ENCODE measurements around the gene GLDC.
"Not testable (repeated sequence)": the region's sequence is repeated elsewhere in the genome, so short reads cannot be mapped to it uniquely, and the experiment has no call there.

Gene GLDC

GRCh38 chr9:6564360-6564759 lies 81.2 kb downstream of the GLDC start:
- no peak for DNase-seq

DNA sequence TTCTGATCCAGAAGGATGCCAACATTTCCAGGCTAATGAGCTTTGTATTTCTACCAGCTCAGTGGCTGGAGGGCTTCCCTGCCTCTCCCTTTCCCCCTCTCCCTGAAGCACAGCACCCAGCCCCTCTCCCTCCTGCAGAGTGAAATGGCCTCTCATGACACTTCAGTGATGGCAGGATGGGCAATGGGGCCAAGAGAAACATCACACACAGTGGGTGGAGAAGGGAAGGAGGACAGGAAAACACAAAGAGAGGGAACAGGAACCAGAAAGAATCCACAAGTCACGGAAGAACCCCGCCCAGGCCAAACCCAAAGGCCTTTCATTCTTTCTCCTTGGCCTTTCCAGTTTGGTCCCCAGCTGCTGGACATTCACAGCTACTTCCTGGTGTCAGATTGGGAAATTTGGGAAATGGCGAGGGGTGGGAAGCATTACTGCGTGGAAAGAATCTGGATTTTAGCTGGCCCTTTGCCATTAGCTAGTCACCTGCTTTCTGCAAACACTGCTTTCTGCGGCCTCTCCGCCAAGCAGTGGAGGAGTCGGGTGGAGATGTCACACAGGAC lies 82.6 kb downstream of the GLDC start:
- DNase-seq: no peak

DNA sequence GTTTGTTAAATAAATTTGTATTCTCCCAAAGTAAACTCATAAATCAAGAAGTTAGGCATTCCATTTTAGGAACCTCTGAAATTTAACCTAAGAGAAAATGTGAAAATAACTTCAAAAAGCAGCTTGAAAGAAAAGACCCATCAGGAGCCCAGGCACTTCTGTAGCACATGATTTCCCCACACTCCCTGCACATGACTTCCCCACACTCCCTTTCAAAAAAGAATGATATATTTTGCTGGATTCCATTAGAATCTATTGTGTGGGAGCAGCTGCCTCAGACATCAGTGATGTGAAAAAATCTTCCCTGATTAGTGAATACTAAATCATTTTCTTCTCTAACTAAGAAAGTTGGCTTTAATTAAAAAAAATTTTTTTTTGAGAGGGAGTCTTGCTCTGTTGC lies 83.3 kb downstream of the GLDC start:
- no peak for DNase-seq

GRCh38 chr9:6557883-6558616 lies 87.5 kb downstream of the GLDC start:
- no peak for DNase-seq

- DNase-seq: no peak
These were observed 91.7 kb downstream of the GLDC start for GRCh38 chr9:6553866-6554265.

- DNase-seq: no peak
These were observed 92.9 kb downstream of the GLDC start for GRCh38 chr9:6552498-6553121.

DNA sequence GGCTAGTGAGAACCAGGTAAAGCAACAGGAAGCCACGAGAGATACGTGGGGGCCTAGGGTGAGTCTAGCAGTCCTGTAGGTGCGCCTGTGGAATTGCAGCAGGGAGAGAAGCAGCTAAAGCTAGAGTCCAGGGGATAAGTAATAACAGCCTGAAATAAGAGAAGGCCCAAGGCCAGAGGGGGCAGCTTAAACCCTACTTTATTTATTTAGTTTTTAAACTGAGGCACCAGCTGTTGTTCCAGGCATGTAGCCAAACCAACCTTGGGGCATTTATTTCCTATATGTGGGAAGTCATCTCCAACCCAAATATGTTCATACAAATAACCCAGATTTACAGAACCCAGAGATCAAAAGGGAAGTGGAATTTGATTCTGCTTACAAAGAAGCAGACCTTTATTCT lies 93.5 kb downstream of the GLDC start:
- DNase-seq: no peak

DNA sequence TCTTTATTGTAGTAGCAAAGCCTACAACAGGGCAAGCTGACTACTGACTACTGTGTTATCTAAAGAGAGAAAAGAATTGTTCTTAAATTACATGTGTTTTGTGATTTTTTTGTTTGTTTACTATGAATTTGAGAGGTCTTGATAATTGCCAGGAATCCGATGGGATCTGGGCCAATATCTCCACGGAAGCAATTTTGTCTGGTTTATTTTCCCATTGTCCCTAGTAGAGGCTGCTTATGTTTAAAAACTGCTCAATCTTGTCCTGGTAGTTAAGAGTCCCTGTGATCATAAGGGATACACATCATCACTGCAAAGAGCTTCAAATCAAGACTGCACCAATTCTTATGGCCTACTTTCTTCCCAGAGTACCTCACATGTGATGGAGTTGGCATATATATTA lies 94.4 kb downstream of the GLDC start:
- DNase-seq: no peak

DNA sequence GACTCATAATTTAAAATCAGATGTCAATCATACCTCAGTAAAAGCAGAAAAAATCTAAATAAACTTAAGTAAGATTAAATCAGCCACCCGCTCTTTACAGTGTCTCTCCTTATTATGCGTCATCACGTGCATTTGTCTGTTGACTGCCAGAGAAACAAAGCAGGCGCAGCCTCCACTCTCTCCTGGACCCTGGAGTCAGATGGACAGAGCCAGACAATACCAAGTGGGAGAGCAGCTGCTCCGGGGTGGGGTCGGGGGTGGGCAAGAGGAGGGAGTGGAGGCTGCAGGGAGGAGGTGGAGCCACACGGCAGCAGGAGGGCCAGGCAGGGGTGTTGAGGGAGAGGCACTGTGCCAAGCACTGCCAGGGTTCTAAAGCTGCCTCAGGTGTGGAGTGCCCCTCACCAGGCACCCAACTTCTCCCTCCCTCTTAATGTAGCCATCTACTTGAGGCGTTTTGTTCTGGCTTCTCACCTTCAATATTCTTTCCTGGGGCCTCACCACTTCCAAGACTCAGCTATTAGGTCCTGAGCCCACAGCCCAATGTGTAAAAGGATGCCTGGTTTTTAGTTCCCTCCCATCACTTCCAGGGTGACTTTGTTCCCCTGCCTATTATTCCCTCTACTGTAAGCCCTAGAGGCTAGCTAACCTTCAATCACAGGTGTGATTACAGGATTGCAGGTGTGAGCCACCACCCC lies 96.3 kb downstream of the GLDC start:
- no peak for DNase-seq

- DNase-seq: no peak
These were observed 100.4 kb downstream of the GLDC start for GRCh38 chr9:6545017-6545691.

GRCh38 chr9:6543204-6543603 lies 102.3 kb downstream of the GLDC start:
- no peak for DNase-seq

GRCh38 chr9:6542617-6543016 lies 102.9 kb downstream of the GLDC start:
- DNase-seq: not testable (repeated sequence)

DNA sequence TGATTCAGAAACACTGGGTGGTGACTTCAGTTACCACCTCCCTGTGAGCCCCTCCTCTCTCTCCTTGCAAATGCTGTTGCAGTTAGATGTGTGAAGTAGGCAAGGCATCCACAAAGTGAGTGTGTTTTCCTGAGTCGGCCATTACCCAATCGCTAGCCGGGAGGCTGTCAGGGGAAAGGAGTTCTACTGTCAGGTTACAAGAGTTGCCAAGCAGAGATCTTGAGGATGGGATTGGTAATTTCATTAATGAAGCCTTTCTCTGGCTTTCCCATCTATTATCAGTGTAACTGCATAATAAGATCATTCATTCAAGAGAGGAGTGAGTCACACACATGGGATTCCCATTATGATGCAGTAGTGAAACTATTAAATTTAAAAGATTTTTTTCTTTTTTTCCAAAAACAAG lies 106.9 kb downstream of the GLDC start:
- DNase-seq: no peak

DNA sequence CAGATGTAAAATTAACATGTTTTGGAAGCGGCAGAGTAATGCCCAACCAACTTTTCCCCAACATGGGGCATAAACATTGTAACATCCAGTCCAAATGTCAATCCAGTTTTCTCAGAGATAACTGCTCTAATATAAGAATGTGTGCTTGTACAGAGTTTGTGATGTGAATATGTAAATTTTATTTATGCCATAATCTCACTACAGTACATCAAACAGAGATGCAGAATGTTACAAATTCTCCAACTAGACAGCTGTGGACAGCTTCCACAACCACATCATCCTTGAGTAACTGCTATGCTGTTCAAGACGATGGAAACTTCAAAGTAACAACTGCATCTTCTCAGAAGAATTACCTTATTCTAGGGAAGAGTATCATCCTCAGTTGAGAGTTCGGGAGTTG lies 109.9 kb downstream of the GLDC start:
- DNase-seq: no peak

GRCh38 chr9:6525326-6526045 lies 120.0 kb downstream of the GLDC start:
- no peak for DNase-seq

DNA sequence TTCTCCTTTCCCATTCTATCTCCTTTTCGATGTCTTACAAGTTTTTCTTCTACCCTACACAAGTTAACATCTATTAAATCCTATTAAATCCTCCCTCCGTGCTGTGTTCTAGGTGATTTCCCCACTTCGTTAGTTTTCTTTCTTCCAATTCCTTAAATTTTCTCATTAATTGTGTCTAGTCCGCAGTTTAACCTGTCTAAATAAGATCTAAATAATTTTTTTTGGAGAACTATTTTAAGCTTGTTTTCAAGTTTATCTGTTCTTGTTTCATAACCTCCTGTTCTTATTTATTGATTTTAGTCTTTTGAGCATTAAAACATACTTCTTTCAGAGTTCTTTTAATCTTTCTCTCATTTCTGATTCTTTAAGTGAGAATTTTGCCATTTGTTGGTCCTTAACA lies 123.3 kb downstream of the GLDC start:
- no peak for DNase-seq

- no peak for DNase-seq
These were observed 133.4 kb downstream of the GLDC start for GRCh38 chr9:6512085-6512657.

GRCh38 chr9:6506571-6506970 lies 139.0 kb downstream of the GLDC start:
- no peak for DNase-seq

DNA sequence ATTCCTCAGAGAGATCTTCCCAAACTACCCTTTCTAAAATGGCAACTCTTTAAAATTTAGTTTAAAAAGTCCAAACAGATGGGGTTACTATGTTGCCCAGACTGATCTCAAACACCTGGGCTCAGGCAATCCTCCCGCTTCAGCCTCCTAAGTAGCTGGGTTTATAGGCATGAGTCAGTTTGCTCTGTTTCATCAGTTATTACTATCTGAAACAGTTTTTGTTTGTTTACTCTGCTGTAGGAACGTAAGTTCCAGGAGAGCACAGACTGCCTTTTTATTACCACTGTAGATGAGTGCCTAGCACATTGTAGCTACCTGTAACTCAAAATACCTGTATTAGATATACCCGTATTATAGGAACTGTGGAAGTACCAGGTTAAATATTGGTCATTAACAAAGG lies 143.1 kb downstream of the GLDC start:
- no peak for DNase-seq

DNA sequence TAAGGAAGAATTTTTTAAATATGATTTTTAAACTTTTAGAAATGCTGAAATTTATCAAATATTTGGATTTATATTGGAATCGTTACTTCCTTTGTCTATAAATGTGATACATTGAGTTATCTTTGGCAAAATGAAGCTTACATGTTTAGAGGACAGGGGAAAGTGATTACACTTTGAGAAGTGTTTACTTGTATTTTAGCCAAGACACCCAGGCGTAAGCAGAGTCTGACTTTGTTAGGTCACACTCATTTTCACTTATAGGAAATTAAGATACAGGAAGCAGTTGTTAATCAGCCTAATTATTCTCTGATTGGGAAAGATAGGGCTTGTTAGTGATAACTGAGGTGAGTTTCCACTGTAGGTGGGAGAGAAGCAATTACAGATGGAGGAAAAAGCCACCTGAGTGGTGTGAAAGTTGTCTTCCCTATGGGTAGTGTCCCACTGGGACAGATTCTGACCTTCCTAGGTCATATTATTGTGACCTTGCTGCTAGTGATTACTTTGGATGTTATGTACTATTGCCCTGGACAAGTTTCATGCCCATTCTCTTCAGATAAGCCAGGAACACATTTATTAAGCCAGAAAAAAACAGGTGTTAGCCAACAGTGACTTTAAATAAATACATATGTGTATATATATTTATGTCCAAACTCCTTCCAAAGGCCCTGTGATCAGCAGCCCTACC lies 143.9 kb downstream of the GLDC start:
- DNase-seq: no peak

DNA sequence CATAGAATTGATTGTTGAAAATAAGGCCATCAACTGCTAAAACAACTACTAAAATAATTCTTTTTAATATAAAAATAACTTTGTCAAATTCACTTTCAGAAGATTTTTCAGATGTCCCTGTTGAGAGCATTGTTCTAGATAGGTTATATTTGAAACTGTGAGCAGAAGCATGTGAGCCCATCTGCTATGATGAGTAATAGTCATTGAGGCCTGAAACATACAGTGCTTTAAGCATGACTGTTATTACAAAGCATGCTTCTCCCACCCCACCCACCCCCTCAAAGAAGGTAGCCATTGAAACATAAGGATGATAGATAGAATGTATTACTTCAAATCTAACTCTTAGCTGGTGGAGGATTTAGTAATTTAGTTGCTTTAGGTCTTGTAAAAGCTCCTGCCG lies 146.5 kb downstream of the GLDC start:
- DNase-seq: no peak

GRCh38 chr9:6495466-6495865 lies 150.1 kb downstream of the GLDC start:
- DNase-seq: no peak
